Measurements from ENCODE around the gene LCP2.

Gene LCP2

GRCh38 chr5:170297589-170298462 is at the start of gene LCP2:
Gene LCP2, minus strand, starts transcription at chr5:170297777. Its CDS starts 166 bp downstream, at chr5:170297611.
- DNase-seq, result peak; percentile 82

- no peak for DNase-seq
Observed at GRCh38 chr5:170347022-170347567, 49.5 kb upstream of the LCP2 start.

GRCh38 chr5:170345971-170346370 is 48.4 kb upstream of the LCP2 start:
- no peak for DNase-seq

GRCh38 chr5:170343177-170343576 is 45.6 kb upstream of the LCP2 start:
- DNase-seq, result no peak

GRCh38 chr5:170342153-170342725 is 44.7 kb upstream of the LCP2 start:
- no peak for DNase-seq

- DNase-seq, result no peak
Observed at GRCh38 chr5:170341545-170341944, 44.0 kb upstream of the LCP2 start.

- no peak for DNase-seq
Observed at GRCh38 chr5:170339780-170340167, 42.2 kb upstream of the LCP2 start.

- DNase-seq, result peak; percentile 79
Observed at GRCh38 chr5:170338933-170339779, 41.6 kb upstream of the LCP2 start.

GRCh38 chr5:170338291-170338690 is 40.7 kb upstream of the LCP2 start:
- no peak for DNase-seq

- DNase-seq, result no peak
Observed at GRCh38 chr5:170337045-170337733, 39.6 kb upstream of the LCP2 start.

GRCh38 chr5:170336065-170336464 is 38.5 kb upstream of the LCP2 start:
- no peak for DNase-seq

- no peak for DNase-seq
Observed at GRCh38 chr5:170334626-170335025, 37.0 kb upstream of the LCP2 start.

GRCh38 chr5:170333161-170333910 is 35.8 kb upstream of the LCP2 start:
- DNase-seq, result peak; percentile 32

- no peak for DNase-seq
Observed at GRCh38 chr5:170332058-170332457, 34.5 kb upstream of the LCP2 start.

GRCh38 chr5:170330568-170331054 is 33.0 kb upstream of the LCP2 start:
- DNase-seq, result no peak

GRCh38 chr5:170329524-170329923 is 31.9 kb upstream of the LCP2 start:
- no peak for DNase-seq

GRCh38 chr5:170327829-170328228 is 30.3 kb upstream of the LCP2 start:
- peak; percentile 9 for DNase-seq

- DNase-seq, result no peak
Observed at GRCh38 chr5:170327168-170327567, 29.6 kb upstream of the LCP2 start.

GRCh38 chr5:170319301-170319700 is 21.7 kb upstream of the LCP2 start:
- DNase-seq, result no peak

GRCh38 chr5:170317499-170317898 is 19.9 kb upstream of the LCP2 start:
- DNase-seq, result no peak

GRCh38 chr5:170316937-170317336 is 19.4 kb upstream of the LCP2 start:
- peak; percentile 83 for DNase-seq

- peak; percentile 18 for DNase-seq
Observed at GRCh38 chr5:170315154-170315553, 17.6 kb upstream of the LCP2 start.

Data from OCI-M1 (cell line).